Ishikawa (cell line): ENCODE data around the gene DGKE.

Experiments
- CEBPB ChIP-seq: IDR thresholded peaks from 2 replicates; pipeline ENCODE4 v1.6.1; 2012
- CREB1 ChIP-seq: IDR thresholded peaks from 2 replicates; pipeline ENCODE4 v1.6.1; 2012; ENCODE audit warnings: low read depth
- EGR1 ChIP-seq: IDR thresholded peaks from 2 replicates; pipeline ENCODE4 v1.6.1; 2012
- EP300 ChIP-seq: IDR thresholded peaks from 2 replicates; pipeline ENCODE4 v1.6.1; 2012; ENCODE audit warnings: borderline replicate concordance
- FOXM1 ChIP-seq: IDR thresholded peaks from 2 replicates; pipeline ENCODE4 v1.6.1; 2012; ENCODE audit warnings: low read depth, borderline replicate concordance
- NFIC ChIP-seq: IDR thresholded peaks from 2 replicates; pipeline ENCODE4 v1.6.1; 2012
- RAD21 ChIP-seq: IDR thresholded peaks from 2 replicates; pipeline ENCODE4 v1.6.1; 2012; ENCODE audit warnings: low read depth
- TAF1 ChIP-seq: IDR thresholded peaks from 2 replicates; pipeline ENCODE4 v1.6.1; 2012; ENCODE audit warnings: low read depth, mild to moderate bottlenecking
- TCF12 ChIP-seq: IDR thresholded peaks from 2 replicates; pipeline ENCODE4 v1.6.1; 2012; ENCODE audit warnings: low read depth
- TEAD4 ChIP-seq: IDR thresholded peaks from 2 replicates; pipeline ENCODE4 v1.6.1; 2012
- YY1 ChIP-seq: IDR thresholded peaks from 2 replicates; pipeline ENCODE4 v1.6.1; 2012; ENCODE audit warnings: low read depth
- ZBTB7A ChIP-seq: IDR thresholded peaks from 2 replicates; pipeline ENCODE4 v1.6.1; 2012; ENCODE audit warnings: low read depth
- TF ChIP-seq, protein P1 (sequence below): IDR thresholded peaks from 2 replicates; pipeline ENCODE4 v1.6.1; 2012; ENCODE audit warnings: low read depth, mild to moderate bottlenecking
- TF ChIP-seq, protein P2 (sequence below): IDR thresholded peaks from 2 replicates; pipeline ENCODE4 v1.6.1; 2012
- TF ChIP-seq, protein P3 (sequence below): IDR thresholded peaks from 2 replicates; pipeline ENCODE4 v1.6.1; 2012

DGKE gene

DNA sequence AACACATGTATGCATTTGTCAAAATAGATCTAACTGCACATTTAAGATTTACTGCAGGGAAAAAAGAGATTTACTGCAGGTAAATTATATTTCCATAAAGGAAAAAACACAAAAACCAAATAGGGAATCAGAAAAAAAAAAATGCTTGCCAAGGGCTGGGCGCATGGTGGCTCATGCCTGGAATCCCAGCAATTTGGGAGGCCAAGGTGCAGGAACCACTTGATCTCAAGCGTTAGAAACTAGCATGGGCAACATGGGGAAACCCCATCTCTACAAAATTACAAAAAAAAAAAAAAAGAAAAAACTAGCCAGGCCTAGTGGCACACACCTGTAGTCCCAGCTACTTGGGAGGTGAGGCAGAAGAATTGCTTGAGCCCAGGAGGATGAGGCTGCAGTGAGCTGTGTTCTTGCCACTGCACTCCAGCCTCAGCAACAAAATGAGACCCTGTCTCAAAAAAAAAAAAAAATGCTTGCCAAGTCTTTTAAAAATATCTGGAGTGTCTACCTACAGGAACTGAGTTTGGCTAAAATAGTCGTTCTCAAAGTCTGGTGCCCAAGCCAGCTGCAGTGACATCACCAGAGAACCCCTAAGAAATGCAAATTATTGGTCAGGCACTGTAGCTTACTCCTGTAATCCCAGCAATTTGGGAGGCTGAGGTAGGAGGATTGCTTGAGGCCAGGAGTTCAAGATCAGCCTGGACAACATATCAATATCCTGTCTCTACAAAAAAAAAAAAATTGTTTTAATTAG is 62.4 kb downstream of the DGKE start:
- TF ChIP-seq TEAD4 (peak; percentile 78), TCF12 (no peak)

DNA sequence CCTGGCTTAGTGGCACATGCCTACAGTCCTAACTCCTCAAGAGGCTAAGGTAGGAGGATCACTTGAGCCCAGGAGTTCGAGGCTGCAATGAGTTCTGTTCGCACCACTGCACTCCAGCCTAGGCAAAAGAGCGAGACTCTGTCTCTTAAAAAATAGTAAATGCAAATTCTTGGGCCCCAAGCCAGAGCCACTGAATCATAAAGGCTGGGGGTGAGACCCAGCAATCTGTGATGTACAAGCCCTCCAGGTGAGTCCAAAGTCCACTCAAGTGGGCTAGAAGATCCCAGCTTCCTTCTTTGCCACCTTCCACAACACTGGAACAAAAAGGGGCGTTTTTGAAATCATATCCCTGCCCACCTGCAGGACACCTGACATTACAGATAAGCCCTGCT is 63.0 kb downstream of the DGKE start:
- TF ChIP-seq CEBPB (no peak), TEAD4 (no peak), TCF12 (no peak), CREB1 (no peak), ZBTB7A (no peak), NFIC (no peak), EP300 (no peak)
- TF ChIP-seq, protein P1, sequence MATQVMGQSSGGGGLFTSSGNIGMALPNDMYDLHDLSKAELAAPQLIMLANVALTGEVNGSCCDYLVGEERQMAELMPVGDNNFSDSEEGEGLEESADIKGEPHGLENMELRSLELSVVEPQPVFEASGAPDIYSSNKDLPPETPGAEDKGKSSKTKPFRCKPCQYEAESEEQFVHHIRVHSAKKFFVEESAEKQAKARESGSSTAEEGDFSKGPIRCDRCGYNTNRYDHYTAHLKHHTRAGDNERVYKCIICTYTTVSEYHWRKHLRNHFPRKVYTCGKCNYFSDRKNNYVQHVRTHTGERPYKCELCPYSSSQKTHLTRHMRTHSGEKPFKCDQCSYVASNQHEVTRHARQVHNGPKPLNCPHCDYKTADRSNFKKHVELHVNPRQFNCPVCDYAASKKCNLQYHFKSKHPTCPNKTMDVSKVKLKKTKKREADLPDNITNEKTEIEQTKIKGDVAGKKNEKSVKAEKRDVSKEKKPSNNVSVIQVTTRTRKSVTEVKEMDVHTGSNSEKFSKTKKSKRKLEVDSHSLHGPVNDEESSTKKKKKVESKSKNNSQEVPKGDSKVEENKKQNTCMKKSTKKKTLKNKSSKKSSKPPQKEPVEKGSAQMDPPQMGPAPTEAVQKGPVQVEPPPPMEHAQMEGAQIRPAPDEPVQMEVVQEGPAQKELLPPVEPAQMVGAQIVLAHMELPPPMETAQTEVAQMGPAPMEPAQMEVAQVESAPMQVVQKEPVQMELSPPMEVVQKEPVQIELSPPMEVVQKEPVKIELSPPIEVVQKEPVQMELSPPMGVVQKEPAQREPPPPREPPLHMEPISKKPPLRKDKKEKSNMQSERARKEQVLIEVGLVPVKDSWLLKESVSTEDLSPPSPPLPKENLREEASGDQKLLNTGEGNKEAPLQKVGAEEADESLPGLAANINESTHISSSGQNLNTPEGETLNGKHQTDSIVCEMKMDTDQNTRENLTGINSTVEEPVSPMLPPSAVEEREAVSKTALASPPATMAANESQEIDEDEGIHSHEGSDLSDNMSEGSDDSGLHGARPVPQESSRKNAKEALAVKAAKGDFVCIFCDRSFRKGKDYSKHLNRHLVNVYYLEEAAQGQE = no peak
- TF ChIP-seq, protein P2, sequence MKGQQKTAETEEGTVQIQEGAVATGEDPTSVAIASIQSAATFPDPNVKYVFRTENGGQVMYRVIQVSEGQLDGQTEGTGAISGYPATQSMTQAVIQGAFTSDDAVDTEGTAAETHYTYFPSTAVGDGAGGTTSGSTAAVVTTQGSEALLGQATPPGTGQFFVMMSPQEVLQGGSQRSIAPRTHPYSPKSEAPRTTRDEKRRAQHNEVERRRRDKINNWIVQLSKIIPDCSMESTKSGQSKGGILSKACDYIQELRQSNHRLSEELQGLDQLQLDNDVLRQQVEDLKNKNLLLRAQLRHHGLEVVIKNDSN = no peak
- TF ChIP-seq, protein P3, sequence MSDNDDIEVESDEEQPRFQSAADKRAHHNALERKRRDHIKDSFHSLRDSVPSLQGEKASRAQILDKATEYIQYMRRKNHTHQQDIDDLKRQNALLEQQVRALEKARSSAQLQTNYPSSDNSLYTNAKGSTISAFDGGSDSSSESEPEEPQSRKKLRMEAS = no peak

DNA sequence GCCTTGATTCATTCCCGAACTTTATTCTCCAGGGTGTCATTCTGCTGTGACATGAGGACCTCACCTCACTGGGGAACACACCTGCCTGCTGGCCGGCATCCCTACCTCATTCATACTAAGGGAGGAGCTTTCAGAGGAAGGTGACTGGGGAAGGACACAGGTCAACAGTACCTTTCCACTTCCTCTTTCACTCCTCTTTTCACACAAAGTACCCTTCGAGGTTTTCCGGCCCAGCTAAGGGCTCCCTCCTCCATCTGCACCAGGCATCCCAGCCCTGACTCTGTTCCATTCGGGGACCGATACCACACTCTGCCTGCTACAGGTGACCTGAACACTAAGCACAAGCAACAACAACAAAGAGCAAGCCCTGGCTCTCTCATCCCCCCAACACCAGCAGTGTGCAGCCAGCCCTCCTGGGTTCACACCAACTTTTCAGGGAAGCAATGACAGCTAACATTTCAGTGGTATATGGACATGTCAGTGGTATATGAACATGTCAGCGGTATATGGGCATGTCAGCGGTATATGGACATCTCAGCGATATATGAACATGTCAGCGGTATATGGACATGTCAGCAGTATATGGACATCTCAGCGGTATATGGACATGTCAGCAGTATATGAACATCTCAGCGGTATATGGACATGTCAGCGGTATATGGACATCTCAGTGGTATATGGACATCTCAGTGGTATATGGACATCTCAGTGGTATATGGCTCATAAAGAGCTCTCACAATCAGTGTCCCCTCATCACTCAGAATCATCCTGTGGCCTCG is 63.9 kb downstream of the DGKE start:
- TF ChIP-seq ZBTB7A (no peak), YY1 (no peak), RAD21 (no peak), NFIC (no peak), EGR1 (no peak), CREB1 (no peak), FOXM1 (no peak), EP300 (no peak), TCF12 (no peak)
- TF ChIP-seq, protein P3 = no peak
- TF ChIP-seq, protein P1 = no peak

DNA sequence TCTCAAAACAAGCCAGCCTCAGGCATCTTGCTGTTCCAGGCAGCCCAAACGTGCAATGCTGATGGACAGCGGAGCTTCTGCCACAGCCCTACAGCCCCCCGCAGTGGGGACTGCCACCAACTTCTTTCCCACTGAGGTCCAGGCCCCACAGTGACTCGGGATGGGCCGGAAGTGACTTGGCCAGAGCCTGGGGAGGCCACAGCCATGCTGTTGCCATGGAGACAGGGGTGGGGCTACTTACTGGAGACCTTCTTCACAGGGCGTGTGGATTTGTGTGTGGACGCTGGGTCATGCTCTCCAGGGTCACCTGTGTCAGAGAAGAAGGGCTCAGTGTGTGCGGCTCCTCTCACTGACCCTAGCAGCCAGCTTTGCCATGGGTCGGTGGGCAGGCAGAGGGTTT is 64.9 kb downstream of the DGKE start:
- TF ChIP-seq ZBTB7A = no peak
- no peak for TF ChIP-seq NFIC
- TF ChIP-seq, protein P1 = no peak
- no peak for TF ChIP-seq TAF1

DNA sequence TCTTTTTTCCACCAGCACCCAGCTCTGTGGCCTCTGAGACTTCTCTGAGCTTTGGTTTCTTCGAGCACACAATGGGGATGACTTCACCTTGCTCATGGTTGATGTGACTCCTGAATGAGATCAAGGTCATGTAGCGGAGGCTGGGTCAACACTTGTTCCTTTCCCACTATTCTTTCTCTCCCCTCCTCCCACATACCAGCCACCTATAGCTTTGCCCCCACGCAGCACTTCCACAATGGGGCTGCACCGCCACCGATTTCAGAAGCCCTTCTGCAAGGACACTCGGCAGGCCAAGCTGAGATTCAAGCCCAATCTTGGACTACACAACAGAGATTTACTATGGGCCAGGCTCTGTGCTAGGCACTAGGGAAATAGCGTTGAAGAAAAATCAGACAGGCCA is 65.5 kb downstream of the DGKE start:
- TF ChIP-seq, protein P1 = no peak
- no peak for TF ChIP-seq FOXM1
